ENCODE measurements around the gene ATP1B1.

GRCh38 chr1:169098380-169098779, 8.1 kb upstream of the ATP1B1 start:
- TF ChIP-seq POLR2A (IDR thresholded peaks at IDR 0.05; ENCODE audit: low read length): no peak
- TF ChIP-seq GATA1 (IDR thresholded peaks at IDR 0.05; ENCODE audit: low read depth, low read length): no peak

All from erythroblast (primary cell).